ENCODE data around the gene SLC6A19.

SLC6A19 gene

DNA sequence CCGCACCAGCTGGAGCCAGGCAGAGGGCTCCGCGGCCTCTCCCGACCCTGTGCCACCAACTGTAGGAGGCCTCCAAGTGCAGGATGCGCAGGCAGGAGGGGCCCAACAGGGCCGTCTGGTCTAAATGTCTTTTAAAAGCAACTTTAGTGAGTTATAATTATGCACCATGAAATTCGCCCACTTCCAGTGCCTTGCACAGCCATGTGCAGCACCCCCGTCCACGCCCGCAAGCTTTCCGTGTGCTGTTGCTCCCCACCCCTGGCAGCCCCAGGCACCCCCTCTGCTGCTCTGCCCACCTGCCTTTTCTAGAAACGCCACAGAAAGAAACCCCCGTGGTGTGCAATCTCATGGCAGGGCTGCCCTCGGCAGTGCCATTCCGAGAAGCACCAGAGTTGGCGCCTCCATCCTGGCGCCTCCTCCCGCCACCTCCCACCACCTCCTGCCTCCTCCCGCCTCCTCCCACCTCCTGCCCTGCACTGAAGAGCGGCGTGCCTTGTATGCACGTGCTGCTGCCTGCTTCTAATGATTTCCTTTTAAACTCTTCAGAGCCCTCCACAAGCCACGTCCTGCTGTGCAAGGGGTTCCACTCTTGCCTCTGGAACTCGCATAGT lies 16.3 kb downstream of the SLC6A19 start:
- no peak overlapping the region for H3K14ac ChIP-seq (ENCODE audit: low read length in 2 of 2)
- no peak for DNase-seq
- WGBS = 69% methylated on average over 21 of the region's 24 CpGs
- no peak overlapping the region for H2BK120ac ChIP-seq (ENCODE audit: low read depth, low read length)
- H2BK5ac ChIP-seq (ENCODE audit: low read depth, low read length, poor library complexity, severe bottlenecking) = no peak overlapping the region
- H3K27me3 ChIP-seq (ENCODE audit: control insufficient read depth in 1 of 2, insufficient read depth in 1 of 2, low read length in 2 of 2) = peaks cover 0 to 21% of the 10 kb centered on the region in 2 experiments
- no peak overlapping the region for H4K91ac ChIP-seq (ENCODE audit: low read length)
- no peaks in the 10 kb centered on the region for H3K79me1 ChIP-seq (replicated peaks; ENCODE audit: low read length, poor library complexity, severe bottlenecking)
- H3K4me1 ChIP-seq (ENCODE audit: control insufficient read depth, insufficient read depth, low read depth, low read length) = no peaks in the 10 kb centered on the region
- no peak overlapping the region for H2AFZ ChIP-seq (ENCODE audit: low read depth, low read length)
- H3K4me3 ChIP-seq (ENCODE audit: insufficient read depth in 1 of 2, low read depth in 1 of 2, low read length in 2 of 2) = no peak overlapping the region
- H3K23ac ChIP-seq (ENCODE audit: low read length in 2 of 2) = no peak overlapping the region
- H2AK5ac ChIP-seq (ENCODE audit: low read length, severe bottlenecking) = no peak overlapping the region
- H3K36me3 ChIP-seq (ENCODE audit: control insufficient read depth in 1 of 2, insufficient read depth in 2 of 2, low read depth in 1 of 2, low read length in 2 of 2) = no peaks in the 10 kb centered on the region
- H3K18ac ChIP-seq (ENCODE audit: low read depth in 1 of 2, low read length in 2 of 2) = no peak overlapping the region
- H3K9me3 ChIP-seq (ENCODE audit: control insufficient read depth, low read length) = peaks cover 8% of the 10 kb centered on the region
- no peak overlapping the region for H2BK15ac ChIP-seq (ENCODE audit: low read depth, poor library complexity, severe bottlenecking)
- no peak overlapping the region for H3K27ac ChIP-seq (ENCODE audit: low read length, poor library complexity, severe bottlenecking)
- H3K4ac ChIP-seq (ENCODE audit: low read depth in 1 of 2, low read length in 2 of 2) = no peak overlapping the region
- no peak overlapping the region for H3K9ac ChIP-seq (ENCODE audit: low read length)
- no peak overlapping the region for H4K8ac ChIP-seq (ENCODE audit: low read length)
- no peak overlapping the region for H2BK12ac ChIP-seq (ENCODE audit: low read length in 2 of 2)
- H3K4me2 ChIP-seq (ENCODE audit: low read length, poor library complexity, severe bottlenecking) = no peak overlapping the region

DNA sequence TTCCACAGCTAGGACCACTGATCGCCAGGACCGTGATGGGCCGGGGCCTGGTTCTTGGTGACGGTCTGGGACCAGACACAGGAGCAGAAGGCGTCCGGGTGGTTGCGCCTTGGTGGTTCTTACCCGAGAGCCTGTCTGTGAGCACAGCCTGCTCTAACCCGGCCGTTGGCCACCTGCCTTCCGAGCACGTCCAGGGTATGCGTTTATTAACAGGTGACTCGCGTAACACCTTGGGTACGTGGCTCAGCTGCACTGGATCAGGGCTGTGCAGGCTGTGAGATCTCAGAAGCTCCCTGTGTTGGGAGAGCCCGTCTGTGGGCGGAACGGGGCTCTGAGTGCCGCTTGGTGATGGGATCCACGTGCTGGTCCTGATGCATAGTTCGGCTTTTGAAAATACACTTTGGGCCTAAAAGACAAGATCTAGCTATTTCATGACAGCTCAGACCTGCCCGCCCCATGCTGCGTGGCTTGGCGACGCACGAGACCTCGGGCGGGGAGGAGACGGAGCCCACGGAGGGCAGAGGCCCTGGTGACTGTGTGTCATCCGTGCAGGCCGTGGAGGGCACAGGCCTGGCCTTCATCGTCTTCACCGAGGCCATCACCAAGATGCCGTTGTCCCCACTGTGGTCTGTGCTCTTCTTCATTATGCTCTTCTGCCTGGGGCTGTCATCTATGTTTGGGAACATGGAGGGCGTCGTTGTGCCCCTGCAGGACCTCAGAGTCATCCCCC lies 17.1 kb downstream of the SLC6A19 start:
- Histone ChIP-seq H3K14ac (ENCODE audit: low read length in 2 of 2) (no peak overlapping the region), H3K79me1 (replicated peaks; ENCODE audit: low read length, poor library complexity, severe bottlenecking) (no peaks in the 10 kb centered on the region), H2AK5ac (ENCODE audit: low read length, severe bottlenecking) (no peak overlapping the region), H3K36me3 (ENCODE audit: control insufficient read depth in 1 of 2, insufficient read depth in 2 of 2, low read depth in 1 of 2, low read length in 2 of 2) (no peaks in the 10 kb centered on the region), H2AFZ (ENCODE audit: low read depth, low read length) (no peak overlapping the region), H2BK15ac (ENCODE audit: low read depth, poor library complexity, severe bottlenecking) (no peak overlapping the region), H2BK120ac (ENCODE audit: low read depth, low read length) (no peak overlapping the region), H3K4me1 (ENCODE audit: control insufficient read depth, insufficient read depth, low read depth, low read length) (no peaks in the 10 kb centered on the region), H3K23ac (ENCODE audit: low read length in 2 of 2) (no peak overlapping the region), H3K4ac (ENCODE audit: low read depth in 1 of 2, low read length in 2 of 2) (no peak overlapping the region), H3K4me3 (ENCODE audit: insufficient read depth in 1 of 2, low read depth in 1 of 2, low read length in 2 of 2) (no peak overlapping the region), H2BK12ac (ENCODE audit: low read length in 2 of 2) (no peak overlapping the region), H3K4me2 (ENCODE audit: low read length, poor library complexity, severe bottlenecking) (no peak overlapping the region), H3K9ac (ENCODE audit: low read length) (no peak overlapping the region), H3K18ac (ENCODE audit: low read depth in 1 of 2, low read length in 2 of 2) (no peak overlapping the region), H3K27me3 (ENCODE audit: control insufficient read depth in 1 of 2, insufficient read depth in 1 of 2, low read length in 2 of 2) (peaks cover 0 to 21% of the 10 kb centered on the region in 2 experiments), H4K91ac (ENCODE audit: low read length) (no peak overlapping the region), H2BK5ac (ENCODE audit: low read depth, low read length, poor library complexity, severe bottlenecking) (no peak overlapping the region), H3K27ac (ENCODE audit: low read length, poor library complexity, severe bottlenecking) (no peak overlapping the region), H4K8ac (ENCODE audit: low read length) (no peak overlapping the region), H3K9me3 (ENCODE audit: control insufficient read depth, low read length) (peaks cover 8% of the 10 kb centered on the region)
- 91% methylated on average over 38 of the region's 38 CpGs for WGBS
- no peak for DNase-seq

DNA sequence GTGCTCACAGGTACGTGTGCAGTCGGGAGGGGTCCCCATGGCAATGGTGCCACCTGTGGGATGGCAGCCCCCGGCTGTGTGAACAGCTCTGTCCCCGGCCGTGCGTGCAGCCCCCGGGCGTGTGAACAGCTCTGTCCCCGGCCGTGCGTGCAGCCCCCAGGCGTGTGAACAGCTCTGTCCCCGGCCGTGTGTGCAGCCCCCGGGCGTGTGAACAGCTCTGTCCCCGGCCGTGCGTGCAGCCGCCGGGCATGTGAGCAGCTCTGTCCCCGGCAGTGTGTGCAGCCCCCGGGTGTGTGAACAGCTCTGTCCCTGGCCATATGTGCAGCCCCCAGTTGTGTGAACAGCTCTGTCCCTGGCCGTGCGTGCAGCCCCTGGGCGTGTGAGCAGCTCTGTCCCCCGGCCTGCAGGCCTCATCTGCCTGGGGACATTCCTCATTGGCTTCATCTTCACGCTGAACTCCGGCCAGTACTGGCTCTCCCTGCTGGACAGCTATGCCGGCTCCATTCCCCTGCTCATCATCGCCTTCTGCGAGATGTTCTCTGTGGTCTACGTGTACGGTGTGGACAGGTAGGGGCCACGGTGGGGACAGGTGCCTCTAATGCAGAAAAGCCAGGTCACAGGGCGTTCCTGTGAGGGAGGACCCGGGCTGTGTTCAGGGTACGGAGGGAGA lies 17.8 kb downstream of the SLC6A19 start:
- Histone ChIP-seq H3K4me1 (ENCODE audit: control insufficient read depth, insufficient read depth, low read depth, low read length) (no peaks in the 10 kb centered on the region), H2BK5ac (ENCODE audit: low read depth, low read length, poor library complexity, severe bottlenecking) (no peak overlapping the region), H3K9ac (ENCODE audit: low read length) (no peak overlapping the region), H3K36me3 (ENCODE audit: control insufficient read depth in 1 of 2, insufficient read depth in 2 of 2, low read depth in 1 of 2, low read length in 2 of 2) (no peaks in the 10 kb centered on the region), H3K4me3 (ENCODE audit: insufficient read depth in 1 of 2, low read depth in 1 of 2, low read length in 2 of 2) (no peak overlapping the region), H2BK15ac (ENCODE audit: low read depth, poor library complexity, severe bottlenecking) (no peak overlapping the region), H2BK12ac (ENCODE audit: low read length in 2 of 2) (no peak overlapping the region), H2AFZ (ENCODE audit: low read depth, low read length) (no peak overlapping the region), H2AK5ac (ENCODE audit: low read length, severe bottlenecking) (no peak overlapping the region), H3K4me2 (ENCODE audit: low read length, poor library complexity, severe bottlenecking) (no peak overlapping the region), H3K79me1 (replicated peaks; ENCODE audit: low read length, poor library complexity, severe bottlenecking) (no peaks in the 10 kb centered on the region), H3K27ac (ENCODE audit: low read length, poor library complexity, severe bottlenecking) (no peak overlapping the region), H3K4ac (ENCODE audit: low read depth in 1 of 2, low read length in 2 of 2) (no peak overlapping the region), H4K91ac (ENCODE audit: low read length) (no peak overlapping the region), H2BK120ac (ENCODE audit: low read depth, low read length) (no peak overlapping the region), H4K8ac (ENCODE audit: low read length) (no peak overlapping the region), H3K27me3 (ENCODE audit: control insufficient read depth in 1 of 2, insufficient read depth in 1 of 2, low read length in 2 of 2) (peaks cover 0 to 28% of the 10 kb centered on the region in 2 experiments), H3K18ac (ENCODE audit: low read depth in 1 of 2, low read length in 2 of 2) (no peak overlapping the region), H3K23ac (ENCODE audit: low read length in 2 of 2) (no peak overlapping the region), H3K9me3 (ENCODE audit: control insufficient read depth, low read length) (peaks cover 8% of the 10 kb centered on the region), H3K14ac (ENCODE audit: low read length in 2 of 2) (no peak overlapping the region)
- 88% methylated on average over 35 of the region's 38 CpGs for WGBS
- DNase-seq = no peak

DNA sequence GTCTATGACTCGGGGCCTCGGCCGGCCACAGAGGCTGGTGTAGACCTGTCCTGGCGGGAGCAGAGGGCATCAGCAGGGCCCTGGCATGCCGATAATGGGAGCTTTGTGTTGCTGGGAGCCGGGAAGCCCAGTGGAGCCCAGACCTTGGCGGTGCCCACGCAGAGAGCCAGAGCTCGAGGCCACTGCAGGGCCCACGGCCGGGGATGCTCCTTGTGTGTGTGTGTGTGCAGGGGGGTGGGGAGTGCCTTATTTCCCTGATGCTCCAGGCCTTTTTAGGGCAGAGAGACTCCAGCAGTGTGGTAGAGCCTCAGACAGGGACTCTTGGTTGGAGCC lies 18.3 kb downstream of the SLC6A19 start:
- WGBS = 85% methylated on average over 11 of the region's 11 CpGs
- no peak overlapping the region for H4K8ac ChIP-seq (ENCODE audit: low read length)
- H3K9me3 ChIP-seq (ENCODE audit: control insufficient read depth, low read length) = peaks cover 8% of the 10 kb centered on the region
- H2BK15ac ChIP-seq (ENCODE audit: low read depth, poor library complexity, severe bottlenecking) = no peak overlapping the region
- no peak overlapping the region for H2BK12ac ChIP-seq (ENCODE audit: low read length in 2 of 2)
- no peak overlapping the region for H3K4me2 ChIP-seq (ENCODE audit: low read length, poor library complexity, severe bottlenecking)
- no peak overlapping the region for H3K14ac ChIP-seq (ENCODE audit: low read length in 2 of 2)
- no peak overlapping the region for H3K27ac ChIP-seq (ENCODE audit: low read length, poor library complexity, severe bottlenecking)
- no peak overlapping the region for H2AK5ac ChIP-seq (ENCODE audit: low read length, severe bottlenecking)
- H3K4ac ChIP-seq (ENCODE audit: low read depth in 1 of 2, low read length in 2 of 2) = no peak overlapping the region
- H4K91ac ChIP-seq (ENCODE audit: low read length) = no peak overlapping the region
- H3K23ac ChIP-seq (ENCODE audit: low read length in 2 of 2) = no peak overlapping the region
- DNase-seq = no peak
- H2BK120ac ChIP-seq (ENCODE audit: low read depth, low read length) = no peak overlapping the region
- no peak overlapping the region for H2AFZ ChIP-seq (ENCODE audit: low read depth, low read length)
- no peaks in the 10 kb centered on the region for H3K79me1 ChIP-seq (replicated peaks; ENCODE audit: low read length, poor library complexity, severe bottlenecking)
- no peak overlapping the region for H3K4me3 ChIP-seq (ENCODE audit: insufficient read depth in 1 of 2, low read depth in 1 of 2, low read length in 2 of 2)
- peaks cover 0 to 28% of the 10 kb centered on the region in 2 experiments for H3K27me3 ChIP-seq (ENCODE audit: control insufficient read depth in 1 of 2, insufficient read depth in 1 of 2, low read length in 2 of 2)
- H2BK5ac ChIP-seq (ENCODE audit: low read depth, low read length, poor library complexity, severe bottlenecking) = no peak overlapping the region
- no peak overlapping the region for H3K18ac ChIP-seq (ENCODE audit: low read depth in 1 of 2, low read length in 2 of 2)
- no peaks in the 10 kb centered on the region for H3K4me1 ChIP-seq (ENCODE audit: control insufficient read depth, insufficient read depth, low read depth, low read length)
- H3K9ac ChIP-seq (ENCODE audit: low read length) = no peak overlapping the region
- no peaks in the 10 kb centered on the region for H3K36me3 ChIP-seq (ENCODE audit: control insufficient read depth in 1 of 2, insufficient read depth in 2 of 2, low read depth in 1 of 2, low read length in 2 of 2)

All from mesenchymal stem cell (in vitro differentiated cells and primary cell).